ENCODE data around the gene RXRB. TPM values are rescaled to one million over a fixed set of nuclear protein-coding genes. Genes with fewer than 3 reads are reported as not detected.
"Not testable (repeated sequence)": the region's sequence is repeated elsewhere in the genome, so short reads cannot be mapped to it uniquely, and the experiment has no call there.

Gene RXRB
- total RNA-seq, 1 donor from 2014 or later, result 28.0 TPM

GRCh38 chr6:33236328-33236727 lies 35.9 kb upstream of the RXRB start:
- TF ChIP-seq CTCF (IDR thresholded peaks at IDR 0.05), result no peak

GRCh38 chr6:33235221-33235634 lies 34.8 kb upstream of the RXRB start:
- Histone ChIP-seq H3K27ac (no peak overlapping the region), H3K27me3 (no peaks in the 10 kb centered on the region), H3K36me3 (no peaks in the 10 kb centered on the region), H3K4me3 (no peak overlapping the region), H3K4me1 (no peaks in the 10 kb centered on the region), H3K9me3 (no peaks in the 10 kb centered on the region)
- DNase-seq (ENCODE audit: extremely low spot score in 2 of 2), result no peak
- intact Hi-C loops (cut with DNase I), result no loop called here
- no peak for TF ChIP-seq POLR2A (IDR thresholded peaks at IDR 0.05)
- no peak for TF ChIP-seq CTCF (IDR thresholded peaks at IDR 0.05)

More at GRCh38 chr6:33236328-33236727, 35.9 kb upstream of the RXRB start:
- no peaks in the 10 kb centered on the region for H3K36me3 ChIP-seq
- H3K27ac ChIP-seq, result no peak overlapping the region
- no peaks in the 10 kb centered on the region for H3K9me3 ChIP-seq
- no peak overlapping the region for H3K4me3 ChIP-seq
- no peaks in the 10 kb centered on the region for H3K27me3 ChIP-seq
- intact Hi-C loops (cut with DNase I), result no loop called here
- DNase-seq (ENCODE audit: extremely low spot score in 2 of 2), result no peak
- no peaks in the 10 kb centered on the region for H3K4me1 ChIP-seq

- H3K27me3 ChIP-seq; DNase-seq (ENCODE audit: extremely low spot score in 2 of 2); H3K4me3 ChIP-seq; H3K4me1 ChIP-seq; H3K36me3 ChIP-seq; intact Hi-C loops (cut with DNase I); H3K9me3 ChIP-seq; H3K27ac ChIP-seq: not testable (repeated sequence)
Measured at GRCh38 chr6:33226503-33227120, 26.1 kb upstream of the RXRB start.

GRCh38 chr6:33217681-33218080 lies 17.2 kb upstream of the RXRB start:
- TF ChIP-seq CTCF (IDR thresholded peaks at IDR 0.05) (no peak), POLR2A (IDR thresholded peaks at IDR 0.05) (no peak), POLR2AphosphoS5 (IDR thresholded peaks at IDR 0.05; ENCODE audit: insufficient read depth in 1 of 2, low read depth in 1 of 2) (no peak)
- no peak overlapping the region for H3K27ac ChIP-seq
- DNase-seq (ENCODE audit: extremely low spot score in 2 of 2), result no peak
- peaks cover 6% of the 10 kb centered on the region for H3K4me1 ChIP-seq
- H3K9me3 ChIP-seq, result no peaks in the 10 kb centered on the region
- no peaks in the 10 kb centered on the region for H3K36me3 ChIP-seq
- no peaks in the 10 kb centered on the region for H3K27me3 ChIP-seq
- intact Hi-C loops (cut with DNase I), result no loop called here
- H3K4me3 ChIP-seq, result no peak overlapping the region

- Histone ChIP-seq H3K9me3 (no peaks in the 10 kb centered on the region), H3K27ac (no peak overlapping the region), H3K36me3 (no peaks in the 10 kb centered on the region), H3K27me3 (no peaks in the 10 kb centered on the region), H3K4me3 (no peak overlapping the region), H3K4me1 (peaks cover 10% of the 10 kb centered on the region)
- intact Hi-C loops (cut with DNase I), result no loop called here
- TF ChIP-seq CTCF (IDR thresholded peaks at IDR 0.05) (no peak), POLR2AphosphoS5 (IDR thresholded peaks at IDR 0.05; ENCODE audit: insufficient read depth in 1 of 2, low read depth in 1 of 2) (no peak), POLR2A (IDR thresholded peaks at IDR 0.05) (no peak)
- DNase-seq (ENCODE audit: extremely low spot score in 2 of 2), result no peak
Measured at GRCh38 chr6:33217246-33217645, 16.8 kb upstream of the RXRB start.
